MM.1S (cell line): ENCODE data around the gene DHX35.

Source experiments
- DNase-seq: peaks from one replicate; pipeline ENCODE4 v3.0.0-alpha.2; 2015
- H2AFZ ChIP-seq: fragments of 300-600 bp; sonication (generic); 2 replicates; pipeline ENCODE4 v1.6.0; 2016; ENCODE audit warnings: antibody characterized with exemption, low read length
- H3F3A ChIP-seq: fragments of 300-600 bp; sonication (generic); 2 replicates; pipeline ENCODE4 v1.6.1; 2016; ENCODE audit warnings: mild to moderate bottlenecking, antibody characterized with exemption, low read length, moderate library complexity, mixed read lengths; ENCODE audit not compliant: insufficient read depth
- H3K27ac ChIP-seq: fragments of 300-600 bp; sonication (generic); 2 replicates; pipeline ENCODE4 v1.5.1; 2016; ENCODE audit warnings: mild to moderate bottlenecking, low read length
- H3K27me3 ChIP-seq: fragments of 300-600 bp; sonication (generic); replicated peaks from 2 replicates; pipeline ENCODE4 v1.6.0; 2016; ENCODE audit warnings: low read length; ENCODE audit not compliant: insufficient read depth
- H3K36me3 ChIP-seq: fragments of 300-600 bp; sonication (generic); replicated peaks from 2 replicates; pipeline ENCODE4 v1.6.1; 2016; ENCODE audit warnings: mild to moderate bottlenecking, low read length, mixed read lengths; ENCODE audit not compliant: insufficient read depth
- H3K4me1 ChIP-seq: fragments of 300-600 bp; sonication (generic); 2 replicates; pipeline ENCODE4 v1.6.1; 2016; ENCODE audit warnings: low read length, mixed read lengths
- H3K4me2 ChIP-seq: fragments of 300-600 bp; sonication (generic); 2 replicates; pipeline ENCODE4 v1.6.0; 2016; ENCODE audit warnings: low read depth, low read length
- H3K4me3 ChIP-seq: fragments of 300-600 bp; sonication (generic); 2 replicates; pipeline ENCODE4 v1.5.1; 2016; ENCODE audit warnings: low read length, mixed read lengths
- H3K79me2 ChIP-seq: fragments of 300-600 bp; sonication (generic); 2 replicates; pipeline ENCODE4 v1.6.1; 2016; ENCODE audit warnings: mixed run types, low read length, mixed read lengths
- H3K9ac ChIP-seq: fragments of 300-600 bp; sonication (generic); 2 replicates; pipeline ENCODE4 v1.6.1; 2016; ENCODE audit warnings: low read length, mixed read lengths
- H3K9me2 ChIP-seq: fragments of 300-600 bp; sonication (generic); replicated peaks from 2 replicates; pipeline ENCODE4 v1.6.1; 2016; ENCODE audit warnings: mild to moderate bottlenecking, low read length, mixed read lengths; ENCODE audit not compliant: insufficient read depth
- H3K9me3 ChIP-seq: fragments of 300-600 bp; sonication (generic); replicated peaks from 2 replicates; pipeline ENCODE4 v1.6.1; 2016; ENCODE audit warnings: mild to moderate bottlenecking, low read length, mixed read lengths; ENCODE audit not compliant: insufficient read depth
- H4K20me1 ChIP-seq: fragments of 300-600 bp; sonication (generic); 2 replicates; pipeline ENCODE4 v1.6.1; 2016; ENCODE audit warnings: mild to moderate bottlenecking, low read length, moderate library complexity, mixed read lengths; ENCODE audit not compliant: insufficient read depth
- EZH2 ChIP-seq: fragments of 300-600 bp; sonication (generic); optimal IDR thresholded peaks from 2 replicates; pipeline ENCODE3; 2017; ENCODE audit warnings: low read depth, mild to moderate bottlenecking, antibody characterized with exemption, low read length, mixed read lengths
- EZH2phosphoT487 ChIP-seq: fragments of 300-600 bp; sonication (generic); IDR thresholded peaks from 2 replicates; pipeline ENCODE4 v1.6.1; 2018; ENCODE audit warnings: antibody characterized with exemption, low read length
- TF ChIP-seq, protein P1 (sequence below): fragments of 300-600 bp; sonication (generic); IDR thresholded peaks from 2 replicates; pipeline ENCODE4 v1.5.1; 2016; ENCODE audit warnings: antibody characterized with exemption, low read length, mixed read lengths

Gene DHX35

DNA sequence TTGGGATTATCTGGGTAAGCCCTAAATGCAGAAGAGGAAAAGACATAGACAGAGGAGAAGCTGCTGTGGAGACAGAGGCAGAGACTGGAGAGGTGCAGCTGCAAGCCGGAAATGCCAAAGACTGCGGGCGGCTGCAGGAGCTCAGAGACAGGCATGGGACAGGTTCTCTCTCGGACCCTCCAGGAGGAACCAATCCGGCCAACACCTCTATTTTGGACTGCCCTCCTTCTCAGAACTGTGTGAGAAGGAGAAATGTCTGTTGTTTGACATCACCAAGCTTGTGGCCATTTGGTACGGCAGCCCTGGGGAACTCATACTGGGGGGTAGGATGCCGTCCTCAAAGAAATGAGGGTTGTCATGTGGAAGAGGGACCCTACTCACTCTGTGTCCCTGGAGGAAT, 95.0 kb downstream of the DHX35 start:
- no peaks in the 10 kb centered on the region for H3F3A ChIP-seq
- TF ChIP-seq EZH2 (no peak), EZH2phosphoT487 (no peak)
- TF ChIP-seq, protein P1, sequence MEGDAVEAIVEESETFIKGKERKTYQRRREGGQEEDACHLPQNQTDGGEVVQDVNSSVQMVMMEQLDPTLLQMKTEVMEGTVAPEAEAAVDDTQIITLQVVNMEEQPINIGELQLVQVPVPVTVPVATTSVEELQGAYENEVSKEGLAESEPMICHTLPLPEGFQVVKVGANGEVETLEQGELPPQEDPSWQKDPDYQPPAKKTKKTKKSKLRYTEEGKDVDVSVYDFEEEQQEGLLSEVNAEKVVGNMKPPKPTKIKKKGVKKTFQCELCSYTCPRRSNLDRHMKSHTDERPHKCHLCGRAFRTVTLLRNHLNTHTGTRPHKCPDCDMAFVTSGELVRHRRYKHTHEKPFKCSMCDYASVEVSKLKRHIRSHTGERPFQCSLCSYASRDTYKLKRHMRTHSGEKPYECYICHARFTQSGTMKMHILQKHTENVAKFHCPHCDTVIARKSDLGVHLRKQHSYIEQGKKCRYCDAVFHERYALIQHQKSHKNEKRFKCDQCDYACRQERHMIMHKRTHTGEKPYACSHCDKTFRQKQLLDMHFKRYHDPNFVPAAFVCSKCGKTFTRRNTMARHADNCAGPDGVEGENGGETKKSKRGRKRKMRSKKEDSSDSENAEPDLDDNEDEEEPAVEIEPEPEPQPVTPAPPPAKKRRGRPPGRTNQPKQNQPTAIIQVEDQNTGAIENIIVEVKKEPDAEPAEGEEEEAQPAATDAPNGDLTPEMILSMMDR: no peak
- H3K9ac ChIP-seq: no peak overlapping the region
- H3K4me3 ChIP-seq: no peak overlapping the region
- H3K9me3 ChIP-seq: no peaks in the 10 kb centered on the region
- no peaks in the 10 kb centered on the region for H3K27me3 ChIP-seq
- DNase-seq: no peak
- no peak overlapping the region for H3K4me2 ChIP-seq
- no peaks in the 10 kb centered on the region for H3K36me3 ChIP-seq
- no peaks in the 10 kb centered on the region for H3K9me2 ChIP-seq
- H2AFZ ChIP-seq: no peak overlapping the region
- no peaks in the 10 kb centered on the region for H3K4me1 ChIP-seq
- H3K27ac ChIP-seq: no peak overlapping the region
- H4K20me1 ChIP-seq: no peaks in the 10 kb centered on the region
- H3K79me2 ChIP-seq: no peaks in the 10 kb centered on the region

DNA sequence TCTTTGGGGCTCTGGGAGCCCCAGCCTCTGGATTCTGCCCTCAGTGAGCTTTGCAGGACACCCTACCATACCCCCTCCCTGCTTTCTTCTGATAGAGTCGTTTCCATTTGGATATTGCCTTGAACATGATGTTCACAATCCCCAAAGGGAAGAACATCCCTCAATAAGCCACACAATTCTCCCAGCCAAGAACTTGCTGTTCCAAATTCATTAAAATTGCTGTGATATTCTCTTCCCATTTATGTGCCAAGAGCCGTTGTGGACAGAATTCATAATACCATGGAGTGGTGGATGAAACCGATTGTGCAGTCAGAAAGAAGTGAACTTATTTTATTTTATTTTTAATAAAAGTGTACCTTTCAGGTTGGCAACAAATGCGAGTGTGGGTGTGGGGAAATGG, 95.8 kb downstream of the DHX35 start:
- H3K4me3 ChIP-seq: no peak overlapping the region
- no peak overlapping the region for H3K9ac ChIP-seq
- H4K20me1 ChIP-seq: no peaks in the 10 kb centered on the region
- no peaks in the 10 kb centered on the region for H3K36me3 ChIP-seq
- DNase-seq: no peak
- no peak overlapping the region for H3K4me2 ChIP-seq
- H3K79me2 ChIP-seq: no peaks in the 10 kb centered on the region
- no peaks in the 10 kb centered on the region for H3K9me2 ChIP-seq
- no peaks in the 10 kb centered on the region for H3K27me3 ChIP-seq
- no peaks in the 10 kb centered on the region for H3K4me1 ChIP-seq
- H3K27ac ChIP-seq: no peak overlapping the region
- no peaks in the 10 kb centered on the region for H3K9me3 ChIP-seq
- TF ChIP-seq, protein P1: no peak
- TF ChIP-seq EZH2 (no peak), EZH2phosphoT487 (no peak)
- H3F3A ChIP-seq: no peaks in the 10 kb centered on the region
- H2AFZ ChIP-seq: no peak overlapping the region

DNA sequence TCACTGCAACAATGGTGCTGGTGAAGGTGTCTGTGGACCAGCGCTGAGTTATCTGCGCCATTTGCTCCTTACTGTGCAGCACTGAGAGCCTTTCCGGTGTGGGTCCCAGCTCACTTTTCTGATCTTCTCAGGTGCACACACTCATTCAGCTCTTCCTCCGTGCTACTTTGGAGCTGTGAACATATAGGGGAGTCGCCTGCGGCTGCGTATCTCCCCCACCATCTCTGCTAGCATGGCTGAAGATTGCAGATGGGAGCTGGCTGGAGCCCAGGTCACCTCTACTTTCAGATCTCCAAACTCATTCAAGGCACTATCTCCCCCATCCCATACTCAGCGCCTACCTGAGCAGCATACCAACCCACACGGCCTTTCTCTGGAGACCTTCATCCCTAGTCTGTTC, 96.9 kb downstream of the DHX35 start:
- Histone ChIP-seq H4K20me1 (no peaks in the 10 kb centered on the region), H3F3A (no peaks in the 10 kb centered on the region), H3K27me3 (no peaks in the 10 kb centered on the region), H3K36me3 (no peaks in the 10 kb centered on the region), H3K9ac (no peak overlapping the region), H3K4me3 (no peak overlapping the region), H3K27ac (no peak overlapping the region), H3K79me2 (no peaks in the 10 kb centered on the region), H3K4me2 (no peak overlapping the region), H3K4me1 (no peaks in the 10 kb centered on the region), H2AFZ (no peak overlapping the region), H3K9me3 (no peaks in the 10 kb centered on the region), H3K9me2 (no peaks in the 10 kb centered on the region)
- DNase-seq: no peak
- TF ChIP-seq, protein P1: no peak
- no peak for TF ChIP-seq EZH2phosphoT487
- TF ChIP-seq EZH2: no peak
